Activated CD4-positive, alpha-beta T cell treated with anti-CD3 and anti-CD28 coated beads, Interleukin-2, Interleukin-6, amounts not matched to agents 100 ng/mL and 50 ng/mL, durations not matched to agents 16 hours and 8 hours (primary cell): ENCODE data around the gene MT1M.

Source experiments
- DNase-seq: peaks from one replicate; pipeline ENCODE4 v3.0.0-alpha.2; 2020

The MT1M gene

DNA sequence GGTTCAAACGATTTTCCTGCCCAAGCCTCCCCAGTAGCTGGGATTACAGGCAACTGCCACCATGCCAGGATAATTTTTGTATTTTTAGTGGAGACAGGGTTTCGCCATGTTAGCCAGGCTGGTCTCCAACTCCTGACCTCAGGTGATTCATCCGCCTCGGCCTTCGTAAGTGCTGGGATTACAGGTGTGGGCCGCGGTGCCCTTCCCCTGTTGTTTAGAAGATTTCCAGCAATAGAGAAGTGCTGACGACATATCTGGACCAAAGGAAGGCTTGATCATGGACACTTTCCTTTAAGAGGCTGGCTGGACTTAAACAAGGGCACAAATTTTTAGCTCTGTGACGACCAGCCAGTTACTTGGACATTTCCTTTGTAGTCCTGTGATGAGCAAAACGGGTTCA, 1.3 kb upstream of the MT1M start:
- no peak for DNase-seq

- no peak for DNase-seq
Measured at GRCh38 chr16:56631832-56632155, 665 bp upstream of the MT1M start.

DNA sequence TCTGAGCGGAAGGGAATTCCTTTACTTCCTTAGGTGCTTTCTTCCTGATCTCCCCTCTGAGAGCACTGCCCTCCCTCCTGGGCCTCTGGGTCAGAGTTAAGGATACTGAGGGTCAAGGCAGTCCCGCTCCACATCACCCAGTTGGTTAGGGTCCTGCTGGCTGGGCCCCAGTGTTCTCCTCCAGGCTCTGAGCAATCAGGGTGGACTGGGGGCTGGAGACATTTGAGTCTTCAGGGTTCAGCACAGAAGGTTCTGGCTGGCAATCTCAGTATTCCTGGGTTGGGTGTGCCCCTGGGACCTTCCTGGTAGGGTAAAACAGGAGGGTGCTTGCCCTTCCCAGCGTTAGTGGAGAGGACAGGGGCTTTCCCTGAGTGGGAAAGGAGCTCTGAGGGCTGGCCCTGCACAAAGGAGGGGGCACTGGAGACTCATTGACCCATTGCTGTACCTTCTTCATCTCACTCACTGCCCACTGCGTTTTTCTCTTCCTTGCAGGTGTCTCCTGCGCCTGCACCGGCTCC, 448 bp downstream of the MT1M start:
- DNase-seq, result no peak

- DNase-seq, result no peak
Measured at GRCh38 chr16:56633535-56633934, 1.1 kb downstream of the MT1M start.

- no peak for DNase-seq
Measured at GRCh38 chr16:56634715-56635440, 2.4 kb downstream of the MT1M start.

DNA sequence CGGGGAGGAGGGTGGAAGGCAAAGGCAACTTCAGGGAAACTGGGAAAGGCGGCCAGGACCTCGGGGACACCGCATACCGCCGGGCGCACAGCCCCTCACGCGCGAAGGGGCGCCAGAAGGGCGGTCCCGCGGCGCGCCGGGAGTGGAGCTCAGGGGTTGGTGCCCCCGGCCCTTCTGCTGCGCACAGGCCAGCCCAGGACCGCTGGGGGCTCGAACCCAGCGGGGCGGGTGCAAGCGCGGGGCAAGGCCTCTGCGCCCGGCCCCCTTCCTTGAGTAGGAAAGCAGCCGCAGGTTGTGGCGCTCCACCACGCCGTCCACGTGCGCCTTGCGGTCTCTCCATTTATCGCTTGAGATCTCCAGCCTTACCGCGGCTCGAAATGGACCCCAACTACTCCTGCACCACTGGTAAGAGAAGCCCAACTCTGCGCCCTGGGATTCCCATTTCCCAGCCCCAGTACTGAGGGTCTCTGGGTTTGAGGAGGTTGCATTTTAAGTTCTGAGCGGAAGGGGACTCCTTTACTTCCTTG, 3.0 kb downstream of the MT1M start:
- no peak for DNase-seq

- no peak for DNase-seq
Measured at GRCh38 chr16:56636616-56637413, 4.4 kb downstream of the MT1M start.

DNA sequence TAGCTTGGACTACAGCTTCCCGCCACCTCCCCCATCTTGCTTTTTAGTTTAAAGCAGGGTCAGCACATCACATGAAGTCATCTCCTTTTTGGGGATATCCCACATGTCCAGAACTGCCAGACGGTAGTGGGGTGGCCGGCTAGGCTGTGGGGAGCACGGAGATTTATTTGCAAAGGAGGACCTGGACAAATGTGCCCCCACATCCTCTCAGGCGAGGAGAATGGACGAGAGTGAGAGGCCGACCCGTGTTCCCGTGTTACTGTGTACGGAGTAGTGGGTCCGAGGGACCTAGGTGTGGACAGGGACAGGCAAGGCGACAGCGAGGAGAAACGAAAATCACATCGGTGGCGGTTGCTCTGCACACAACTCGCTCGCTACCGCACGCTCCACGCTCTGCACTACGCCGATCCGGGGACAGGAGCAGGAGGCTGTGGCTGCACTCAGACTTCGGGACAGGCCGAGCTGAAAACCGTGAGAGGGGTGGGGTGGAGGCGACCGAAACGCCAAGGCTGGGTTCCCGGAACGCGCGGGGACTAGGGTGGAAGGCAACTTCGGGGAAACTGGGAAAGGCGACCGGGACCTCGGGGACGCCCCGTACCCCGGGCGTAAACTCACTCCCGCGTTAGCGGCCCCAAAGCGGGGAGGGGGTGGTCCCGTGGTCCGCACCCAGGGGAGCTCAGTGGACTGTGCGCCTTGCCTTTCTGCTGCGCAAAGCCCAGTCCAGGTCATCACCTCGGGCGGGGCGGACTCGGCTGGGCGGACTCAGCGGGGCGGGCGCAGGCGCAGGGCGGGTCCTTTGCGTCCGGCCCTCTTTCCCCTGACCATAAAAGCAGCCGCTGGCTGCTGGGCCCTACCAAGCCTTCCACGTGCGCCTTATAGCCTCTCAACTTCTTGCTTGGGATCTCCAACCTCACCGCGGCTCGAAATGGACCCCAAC, 5.6 kb downstream of the MT1M start, which contains the start of gene MT1A:
MT1A (plus strand) TSS at position 853 of the 937 bp plus-strand sequence; CDS start at position 926, 73 bp downstream.
- no peak for DNase-seq

- no peak for DNase-seq
Measured at GRCh38 chr16:56639045-56639444, 6.6 kb downstream of the MT1M start.

DNA sequence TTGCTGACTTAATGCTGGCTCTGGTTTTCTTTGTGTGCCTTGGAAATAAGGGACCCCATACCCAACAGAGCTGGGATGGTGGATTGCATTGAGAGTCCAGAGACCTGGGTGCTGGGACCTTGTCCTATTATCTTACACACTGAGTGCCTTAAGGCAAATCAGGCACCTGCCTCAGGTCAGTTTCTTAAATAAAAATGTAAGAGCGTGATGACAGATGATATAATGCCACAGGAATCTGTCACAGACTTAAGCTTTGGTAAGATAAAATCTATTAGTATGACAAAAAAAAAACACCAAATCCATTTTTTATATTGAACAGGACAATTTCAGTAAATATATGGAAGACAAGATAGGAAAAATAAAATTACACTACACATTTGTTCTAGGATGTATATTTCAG, 7.6 kb downstream of the MT1M start:
- DNase-seq, result no peak

DNA sequence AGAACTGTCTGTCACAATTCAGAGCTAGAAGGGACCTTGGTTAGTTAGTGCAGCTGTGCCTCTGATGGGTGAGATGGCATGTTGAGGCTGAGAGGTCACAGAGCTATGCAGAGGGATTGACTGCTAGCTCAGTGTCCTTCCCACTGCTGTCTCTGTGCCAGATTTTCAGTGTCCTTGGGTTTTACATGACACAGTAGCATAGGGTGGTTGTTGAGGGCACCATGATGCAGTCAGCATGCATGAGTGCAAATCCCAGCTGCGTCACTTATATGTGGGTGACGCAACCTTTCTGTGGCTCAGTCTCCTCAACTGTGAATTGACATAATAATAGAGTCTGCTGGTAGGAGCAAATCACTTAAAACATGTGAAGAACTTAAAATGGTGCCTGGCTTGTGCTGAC, 8.7 kb downstream of the MT1M start:
- no peak for DNase-seq

DNA sequence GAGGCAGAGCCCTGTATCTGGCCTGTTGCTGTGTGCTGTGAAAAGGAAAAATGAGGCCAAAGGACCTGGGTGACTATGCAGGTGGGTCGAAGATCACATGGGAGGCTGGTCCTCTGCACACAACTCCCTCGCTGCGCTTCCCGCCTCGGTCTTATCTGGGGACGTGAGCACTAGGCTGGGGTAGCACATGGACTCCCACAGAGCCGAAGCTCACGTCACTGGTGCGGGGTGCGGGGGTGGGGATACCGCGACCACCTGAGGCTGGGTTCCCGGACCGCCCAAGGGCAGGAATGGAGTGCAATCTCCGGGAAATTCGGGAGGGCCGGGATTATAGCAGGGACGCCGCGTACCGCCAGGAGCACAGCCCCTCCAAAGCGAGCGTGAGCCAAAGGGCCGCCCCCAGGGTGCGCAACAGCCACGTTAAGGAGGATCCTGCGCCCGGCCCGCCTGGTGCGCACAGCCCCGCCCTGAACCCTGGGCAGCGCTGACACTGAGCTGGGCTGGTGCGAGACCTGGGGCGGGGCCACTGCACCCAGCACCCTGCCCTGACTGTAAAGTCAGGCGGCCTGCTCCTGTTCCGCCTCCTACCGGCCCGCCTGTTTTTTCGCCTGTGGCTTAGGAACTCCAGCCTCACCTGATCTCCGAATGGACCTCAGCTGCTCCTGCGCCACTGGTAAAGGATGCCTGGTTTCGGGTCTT, 10.8 kb downstream of the MT1M start:
- peak; percentile 81 for DNase-seq

GRCh38 chr16:56643833-56644232, 11.4 kb downstream of the MT1M start:
- DNase-seq, result no peak

- no peak for DNase-seq
Measured at GRCh38 chr16:56645311-56645710, 12.9 kb downstream of the MT1M start.

DNA sequence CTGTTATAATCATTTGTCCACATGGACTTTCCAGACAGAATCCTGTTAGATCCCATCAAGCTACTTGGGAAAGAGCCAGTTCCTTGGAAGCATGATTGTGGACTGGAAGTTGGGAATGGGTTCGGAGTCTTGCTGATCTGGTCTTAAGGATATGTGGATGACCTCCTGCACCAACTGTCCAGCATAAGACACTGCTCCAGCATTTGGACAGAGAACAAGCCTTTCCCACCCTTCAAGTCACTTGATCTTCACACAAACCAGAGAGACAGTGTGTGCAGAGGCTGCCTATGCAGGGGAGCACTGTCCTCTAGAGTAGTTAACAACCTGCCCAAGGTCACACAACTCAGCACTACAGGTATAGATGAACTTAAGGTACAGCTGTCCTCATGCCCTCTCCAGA, 13.4 kb downstream of the MT1M start:
- no peak for DNase-seq

DNA sequence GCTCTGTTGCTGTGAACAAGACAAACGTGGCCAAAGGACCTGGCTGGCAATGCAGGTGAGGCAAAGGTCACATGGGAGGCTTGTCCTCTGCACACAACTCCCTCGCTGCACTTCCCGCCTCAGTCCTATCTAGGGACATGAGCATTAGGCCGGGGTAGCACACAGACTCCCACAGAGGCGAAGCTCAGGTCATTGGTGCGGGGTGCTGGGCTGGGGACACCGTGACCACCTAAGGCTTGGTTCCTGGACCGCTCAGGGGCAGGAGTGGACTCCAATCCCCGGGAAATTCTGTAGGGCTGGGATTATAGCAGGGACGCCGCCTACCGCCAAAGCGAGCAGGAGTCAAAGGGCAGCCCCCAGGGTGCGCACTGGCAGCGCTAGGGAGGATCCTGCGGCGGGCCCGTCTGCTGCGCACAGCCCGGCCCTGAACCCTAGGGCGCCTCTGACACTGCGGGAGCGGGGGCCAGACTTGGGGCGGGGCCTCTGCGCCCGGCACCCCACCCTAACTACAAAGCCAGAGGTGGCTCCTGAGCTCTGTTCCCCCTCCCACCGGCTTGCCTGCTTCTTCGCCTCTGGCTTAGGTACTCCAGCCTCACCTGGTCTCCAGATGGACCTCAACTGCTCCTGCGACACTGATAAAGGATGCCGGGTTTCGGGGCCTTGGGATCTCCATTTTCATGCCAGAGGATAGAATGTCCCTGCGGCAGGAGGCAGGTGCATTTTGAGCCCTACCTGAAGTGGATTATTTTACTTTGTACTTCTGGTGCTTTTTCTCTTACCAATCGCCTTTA, 15.4 kb downstream of the MT1M start:
- DNase-seq, result no peak

GRCh38 chr16:56649271-56649670, 16.8 kb downstream of the MT1M start:
- DNase-seq, result no peak

GRCh38 chr16:56649820-56650219, 17.4 kb downstream of the MT1M start:
- DNase-seq, result no peak

DNA sequence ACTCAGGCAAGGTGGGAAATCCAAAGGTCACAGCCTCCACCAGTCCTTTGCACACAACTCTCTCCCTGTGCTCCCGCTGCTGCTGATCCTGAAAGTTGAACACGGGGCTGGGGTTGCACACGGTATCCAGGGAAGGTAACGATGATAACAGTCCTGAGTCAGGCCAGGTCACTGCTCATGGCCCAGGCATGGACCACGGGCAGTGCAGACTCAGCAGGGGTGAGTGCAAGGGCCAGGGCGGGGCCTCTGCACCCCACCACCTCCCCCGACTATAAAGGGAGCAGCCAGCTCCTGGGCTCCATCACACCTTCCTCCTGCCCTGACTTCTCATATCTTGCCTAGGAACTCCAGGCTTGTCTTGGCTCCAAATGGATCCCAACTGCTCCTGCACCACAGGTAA, 19.1 kb downstream of the MT1M start, which contains the start of gene MT1B:
MT1B (plus strand) TSS at position 301 of the 400 bp plus-strand sequence; CDS start at position 369, 68 bp downstream.
- no peak for DNase-seq

- no peak for DNase-seq
Measured at GRCh38 chr16:56652600-56652999, 20.1 kb downstream of the MT1M start.

DNA sequence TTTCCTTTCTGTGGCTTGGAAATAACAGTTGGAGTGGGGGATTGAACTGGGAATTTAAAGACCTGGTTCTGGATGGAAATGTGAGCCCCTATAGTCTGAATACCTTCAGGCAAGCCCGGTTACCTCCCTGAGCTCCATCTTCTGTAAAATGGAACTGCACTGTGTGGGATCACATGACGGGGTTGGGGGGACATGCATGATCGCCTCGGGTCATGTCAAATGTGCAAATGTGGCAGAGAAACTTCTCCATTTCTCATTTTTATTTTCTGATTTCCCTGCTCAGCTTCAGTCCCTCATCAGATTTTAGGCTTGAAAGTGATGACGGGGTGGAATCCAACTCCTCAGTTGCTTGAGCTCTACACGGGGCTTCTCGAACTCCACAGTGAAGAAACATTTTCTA, 20.8 kb downstream of the MT1M start:
- DNase-seq, result no peak
